GM12872 (cell line): ENCODE data around the gene UGDH.

Source experiments
- TF ChIP-seq, protein P1 (sequence below): IDR thresholded peaks from 3 replicates; pipeline ENCODE4 v1.5.1; 2011; ENCODE audit warnings: low read depth, mild to moderate bottlenecking, low read length, moderate library complexity; ENCODE audit not compliant: insufficient read depth

The UGDH gene

DNA sequence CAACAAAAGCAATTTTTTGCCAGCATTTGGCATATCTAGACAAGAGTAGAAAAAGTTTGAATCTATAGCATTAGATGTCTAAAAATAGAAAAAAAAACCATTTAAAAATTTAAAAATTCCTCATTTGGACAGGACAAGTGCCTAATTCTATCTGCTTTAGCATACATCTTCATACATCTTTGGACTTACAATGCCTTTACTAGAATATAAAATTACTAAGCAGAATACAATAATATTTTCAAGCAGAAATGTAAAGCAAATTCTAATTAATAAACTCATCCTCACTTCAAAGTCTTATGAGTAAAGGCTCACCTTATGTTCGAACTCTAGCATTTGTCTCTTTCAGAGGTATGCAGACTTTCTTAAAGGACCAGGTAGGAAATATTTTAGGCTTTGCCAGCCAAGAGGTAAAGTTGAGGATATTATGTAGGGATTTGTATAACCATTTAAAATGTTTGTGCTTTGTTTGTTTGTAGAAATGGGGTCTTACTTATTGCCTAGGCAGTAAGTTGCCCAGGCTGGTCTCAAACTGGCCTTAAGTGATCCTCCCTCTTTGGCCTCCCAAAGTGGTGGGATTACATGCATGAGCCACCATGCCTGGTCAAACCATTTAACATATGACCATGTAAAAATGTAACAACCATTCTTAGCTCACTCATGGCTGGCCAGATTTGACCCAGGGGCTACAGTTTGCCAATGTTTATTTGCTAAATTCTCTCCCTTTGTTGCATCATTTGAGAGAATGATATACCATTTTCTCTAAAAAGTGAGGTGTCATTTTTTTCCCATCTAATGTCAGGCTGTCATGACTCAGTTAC, 29.1 kb downstream of the UGDH start:
- TF ChIP-seq, protein P1, sequence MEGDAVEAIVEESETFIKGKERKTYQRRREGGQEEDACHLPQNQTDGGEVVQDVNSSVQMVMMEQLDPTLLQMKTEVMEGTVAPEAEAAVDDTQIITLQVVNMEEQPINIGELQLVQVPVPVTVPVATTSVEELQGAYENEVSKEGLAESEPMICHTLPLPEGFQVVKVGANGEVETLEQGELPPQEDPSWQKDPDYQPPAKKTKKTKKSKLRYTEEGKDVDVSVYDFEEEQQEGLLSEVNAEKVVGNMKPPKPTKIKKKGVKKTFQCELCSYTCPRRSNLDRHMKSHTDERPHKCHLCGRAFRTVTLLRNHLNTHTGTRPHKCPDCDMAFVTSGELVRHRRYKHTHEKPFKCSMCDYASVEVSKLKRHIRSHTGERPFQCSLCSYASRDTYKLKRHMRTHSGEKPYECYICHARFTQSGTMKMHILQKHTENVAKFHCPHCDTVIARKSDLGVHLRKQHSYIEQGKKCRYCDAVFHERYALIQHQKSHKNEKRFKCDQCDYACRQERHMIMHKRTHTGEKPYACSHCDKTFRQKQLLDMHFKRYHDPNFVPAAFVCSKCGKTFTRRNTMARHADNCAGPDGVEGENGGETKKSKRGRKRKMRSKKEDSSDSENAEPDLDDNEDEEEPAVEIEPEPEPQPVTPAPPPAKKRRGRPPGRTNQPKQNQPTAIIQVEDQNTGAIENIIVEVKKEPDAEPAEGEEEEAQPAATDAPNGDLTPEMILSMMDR: no peak

DNA sequence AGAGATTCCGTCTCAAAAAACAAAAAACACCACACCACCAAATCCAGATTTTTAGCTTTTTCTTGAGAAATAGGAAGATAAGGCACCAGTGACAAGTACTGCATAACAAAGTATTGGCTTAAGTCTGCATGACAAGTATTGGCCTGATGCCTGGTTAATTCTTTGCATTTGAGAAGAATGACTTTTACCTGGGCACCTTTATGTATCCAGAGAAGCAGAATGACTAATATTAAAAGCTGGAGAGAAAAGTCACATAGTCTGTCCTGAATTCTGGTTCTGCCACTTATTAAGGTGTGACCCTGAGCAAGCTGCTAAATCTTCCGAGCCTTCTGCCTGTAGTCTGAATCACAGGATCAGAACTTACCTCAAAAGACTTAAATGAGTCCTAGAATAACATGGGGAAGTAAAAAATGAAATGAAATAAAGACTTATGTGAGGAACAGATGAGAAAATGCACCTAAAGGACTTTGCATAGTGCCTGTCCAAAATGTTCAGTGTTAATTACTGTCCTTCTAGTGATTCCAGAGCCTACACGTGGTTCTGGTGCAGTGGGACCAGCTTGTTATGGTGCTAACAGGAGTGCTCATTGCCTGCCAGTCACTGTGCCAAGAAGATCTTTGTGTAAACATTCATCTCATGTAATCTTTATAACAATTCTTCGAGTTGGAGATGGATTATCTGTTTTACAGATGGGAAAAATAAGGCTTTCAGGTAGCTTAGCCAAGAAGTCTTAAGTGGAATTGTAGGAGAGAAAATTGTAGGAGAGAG, 31.6 kb downstream of the UGDH start:
- TF ChIP-seq, protein P1: no peak

DNA sequence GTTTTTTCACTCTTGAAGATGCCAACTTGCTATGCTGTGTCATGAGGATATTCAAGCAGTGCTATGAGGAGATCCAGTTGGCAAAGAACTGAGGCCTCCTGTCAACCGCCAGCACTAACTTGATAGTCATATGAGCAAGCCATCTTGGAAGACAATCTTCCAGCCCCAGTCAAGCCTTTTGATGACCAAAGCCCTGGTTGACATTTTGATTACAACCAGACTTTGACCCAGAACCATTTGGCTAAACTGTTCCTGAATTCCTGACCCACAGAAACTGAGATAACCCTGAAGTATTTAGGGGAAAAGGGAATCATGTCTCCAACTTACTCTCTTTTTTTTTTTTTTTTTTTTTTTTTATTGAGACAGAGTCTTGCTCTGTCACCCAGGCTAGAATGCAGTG, 32.9 kb downstream of the UGDH start:
- TF ChIP-seq, protein P1: no peak

DNA sequence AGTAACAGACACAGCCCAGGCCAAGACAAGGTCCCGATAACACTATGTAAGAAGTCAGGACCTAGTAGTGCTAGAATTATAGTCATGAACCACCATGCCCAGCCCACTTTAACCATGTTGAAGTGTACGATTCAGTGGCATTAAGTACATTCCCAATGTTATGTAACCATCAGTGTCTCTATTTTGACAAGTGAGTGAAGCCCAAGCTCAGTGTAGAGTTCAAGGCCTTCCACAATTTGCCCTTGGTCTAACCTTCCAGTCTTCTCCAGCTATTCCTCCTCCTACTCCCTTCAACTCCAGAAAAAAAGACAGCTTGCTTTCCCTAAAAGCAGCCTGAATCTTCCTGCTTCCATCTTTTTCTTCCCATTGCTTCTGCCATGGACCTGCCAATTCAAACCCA, 36.9 kb downstream of the UGDH start:
- TF ChIP-seq, protein P1: no peak

DNA sequence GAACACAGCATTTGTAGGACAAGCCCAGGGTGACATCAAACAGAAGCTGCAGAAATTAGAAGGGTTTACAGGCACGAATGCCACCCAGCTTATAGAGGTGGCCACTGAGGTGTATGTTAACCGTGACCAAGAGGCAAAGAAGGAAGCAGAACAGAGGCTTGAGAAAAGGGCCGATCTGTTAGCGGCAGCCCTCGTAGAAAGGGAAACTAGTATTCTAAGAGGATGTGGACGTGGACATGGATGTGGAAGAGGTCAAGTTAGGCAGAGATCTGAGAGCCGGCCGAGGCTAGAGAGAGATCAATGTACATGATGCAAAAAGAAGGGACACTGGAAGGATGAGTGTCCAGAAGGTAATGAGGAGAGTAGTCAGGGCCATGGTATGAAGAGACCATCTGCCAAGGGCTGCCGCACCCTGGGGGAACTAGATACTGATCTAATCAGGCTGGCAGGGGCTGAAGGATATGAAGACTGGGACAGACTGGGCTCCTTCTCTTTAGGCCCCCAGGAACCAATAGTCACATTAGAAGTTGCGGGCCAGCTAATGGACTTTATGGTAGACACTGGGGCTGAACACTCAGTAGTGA, 40.9 kb downstream of the UGDH start:
- TF ChIP-seq, protein P1: no peak

DNA sequence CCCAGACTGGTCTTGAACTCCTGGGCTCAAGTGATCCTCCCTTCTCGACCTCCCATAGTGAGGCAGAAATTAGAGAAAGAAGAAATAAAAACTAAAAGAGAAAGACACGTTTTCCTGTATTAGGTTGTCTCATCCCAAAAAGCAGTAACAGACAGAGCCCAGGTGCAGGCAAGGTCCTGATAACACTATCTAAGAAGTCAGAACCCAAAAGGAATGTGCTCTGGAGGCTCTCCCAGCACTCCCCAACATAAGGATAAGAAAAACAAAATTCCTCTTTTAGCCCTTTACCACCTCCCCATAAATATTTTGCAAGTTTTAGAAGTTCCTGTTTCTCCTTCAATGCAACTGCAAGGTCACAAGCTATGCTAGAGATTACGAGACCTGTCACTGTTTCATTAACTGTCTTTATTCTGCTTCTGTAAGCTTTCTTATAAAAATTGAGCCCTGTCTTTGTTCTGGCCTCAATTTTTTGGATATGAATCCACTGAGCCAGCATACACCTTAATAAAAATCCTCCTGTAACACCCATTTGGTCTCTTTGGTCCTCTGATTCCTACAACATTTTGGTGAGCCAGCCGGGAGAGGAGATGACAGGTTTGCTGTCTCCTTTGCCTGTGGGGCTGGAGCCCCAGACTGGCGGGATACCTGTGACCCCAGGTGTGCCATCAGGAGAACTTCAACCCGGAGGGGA, 42.5 kb downstream of the UGDH start:
- TF ChIP-seq, protein P1: no peak
